GM13977 (cell line): Measurements from ENCODE around the gene SEMA3B.

ENCODE experiments used
- DNase-seq: peaks from one replicate; pipeline ENCODE4 v3.0.0; 2012; ENCODE audit warnings: low spot score
- CTCF ChIP-seq: IDR thresholded peaks from 2 replicates; pipeline ENCODE4 v1.5.1; 2012; ENCODE audit warnings: mild to moderate bottlenecking, control low read depth; ENCODE audit not compliant: insufficient read depth; ENCODE audit errors: extremely low read depth, missing control alignments
- in situ Hi-C: fragments of 300-500 bp; cut with MboI; formaldehyde crosslinking; loops from one replicate; pipeline ENCODE4 v1.12.0; 2022; ENCODE audit warnings: low sequenced_read_pairs, low pct_unique_long_range_greater_than_20kb, mixed read lengths, inconsistent platforms; ENCODE audit not compliant: unreplicated experiment

The SEMA3B gene

GRCh38 chr3:50230794-50231125 lies 38.2 kb upstream of the SEMA3B start:
- DNase-seq: no peak
- in situ Hi-C loops: no loop called here
- TF ChIP-seq CTCF: no peak

- DNase-seq: no peak
- in situ Hi-C loops: no loop called here
- no peak for TF ChIP-seq CTCF
Observed at GRCh38 chr3:50231581-50231980, 37.4 kb upstream of the SEMA3B start.

GRCh38 chr3:50232303-50232702 lies 36.6 kb upstream of the SEMA3B start:
- DNase-seq: no peak
- in situ Hi-C loops: no loop called here
- no peak for TF ChIP-seq CTCF

GRCh38 chr3:50233176-50233575 lies 35.8 kb upstream of the SEMA3B start:
- DNase-seq: no peak
- in situ Hi-C loops: no loop called here
- TF ChIP-seq CTCF: no peak

GRCh38 chr3:50235716-50236483 lies 33.0 kb upstream of the SEMA3B start, which contains the start of gene GNAI2:
Gene GNAI2, plus strand, starts transcription at chr3:50236204. Its CDS starts 132 bp downstream, at chr3:50236336.
- peak; percentile 100 for DNase-seq
- no peak for TF ChIP-seq CTCF
- in situ Hi-C loops: no loop called here

GRCh38 chr3:50236484-50237132 lies 32.3 kb upstream of the SEMA3B start:
- TF ChIP-seq CTCF: no peak
- in situ Hi-C loops: no loop called here
- no peak for DNase-seq
